Measurements from ENCODE around the gene GDE1. TPM values are rescaled to one million over a fixed set of nuclear protein-coding genes. Genes with fewer than 3 reads are reported as not detected.

The GDE1 gene
- total RNA-seq, 1 experiment from 2014 or later, result 48.6 TPM

- H3K9me3 Mint-ChIP-seq, result no peaks in the 10 kb centered on the region; a peak in 1 of 5 replicates
Observed at GRCh38 chr16:19458722-19459379, 63.0 kb downstream of the GDE1 start.

More at GRCh38 chr16:19458722-19459379, 63.0 kb downstream of the GDE1 start:
- no peaks in the 10 kb centered on the region for H3K9me3 ChIP-seq (ENCODE audit: control insufficient read depth, low read depth, low read length)
- no peak for DNase-seq
- peaks cover 0 to 2% (median 0%) of the 10 kb centered on the region in 3 experiments; a peak in 1 of 7 replicates for H3K36me3 Mint-ChIP-seq (ENCODE audit: insufficient read depth in 1 of 3, low read depth in 3 of 3)
- H3K23ac ChIP-seq (ENCODE audit: insufficient read length, low read depth, low read length), result no peak overlapping the region
- no peak overlapping the region for H2AFZ ChIP-seq (ENCODE audit: low read length)
- no peaks in the 10 kb centered on the region for H3K4me1 Mint-ChIP-seq
- no peak for TF ChIP-seq CTCF (conservative IDR thresholded peaks at IDR 0.05)
- H2BK120ac ChIP-seq (ENCODE audit: low read depth, low read length, poor library complexity, severe bottlenecking), result no peak overlapping the region
- no peak overlapping the region for H2BK15ac ChIP-seq (ENCODE audit: low read depth, low read length)
- no peak overlapping the region; a peak in 1 of 5 replicates for H3K4me3 Mint-ChIP-seq
- H3K27me3 ChIP-seq (ENCODE audit: insufficient read depth, low read length), result no peaks in the 10 kb centered on the region
- no peak overlapping the region for H4K8ac ChIP-seq (replicated peaks; ENCODE audit: insufficient read length, low read depth, low read length)
- no peak overlapping the region for H4K5ac ChIP-seq (ENCODE audit: insufficient read length, low read depth, low read length)
- no peak overlapping the region for H3K18ac ChIP-seq (ENCODE audit: insufficient read length, low read depth, low read length)
- no peaks in the 10 kb centered on the region for H3K27me3 Mint-ChIP-seq (ENCODE audit: low read depth)
- no peak overlapping the region for H3K9ac ChIP-seq (ENCODE audit: extremely low read depth, insufficient read length, low read length)
- H3K4me2 ChIP-seq (ENCODE audit: insufficient read depth, insufficient read length, low read length), result no peak overlapping the region
- H2BK5ac ChIP-seq (ENCODE audit: insufficient read length, low read length), result no peak overlapping the region
- H3K79me2 ChIP-seq (ENCODE audit: insufficient read depth, low read length), result no peaks in the 10 kb centered on the region
- no CpG with 5 or more reads among the region's 9 CpGs for WGBS (ENCODE audit: extremely low coverage, insufficient read length, low lambda C conversion rate)
- H3K14ac ChIP-seq (ENCODE audit: insufficient read depth, low read length), result no peak overlapping the region
- H2BK20ac ChIP-seq (ENCODE audit: low read depth, low read length, poor library complexity, severe bottlenecking), result peak overlapping the region; percentile 6
- H4K20me1 ChIP-seq (ENCODE audit: control insufficient read depth, insufficient read depth, insufficient read length), result no peaks in the 10 kb centered on the region
- H4K91ac ChIP-seq (ENCODE audit: insufficient read length, low read depth, low read length), result no peak overlapping the region
- H3K27ac ChIP-seq (ENCODE audit: insufficient read length, low read depth, low read length), result no peak overlapping the region
- no peaks in the 10 kb centered on the region for H3K23me2 ChIP-seq (ENCODE audit: insufficient read length, low read depth, low read length, poor library complexity, severe bottlenecking)
- H3K56ac ChIP-seq (ENCODE audit: insufficient read length, low read depth, low read length), result no peak overlapping the region
- no peak overlapping the region for H2AK5ac ChIP-seq (ENCODE audit: insufficient read length, low read length)
- no peak overlapping the region for H3T11ph ChIP-seq (ENCODE audit: low read length)
- H3K79me1 ChIP-seq (ENCODE audit: insufficient read depth, low read depth, low read length, poor library complexity, severe bottlenecking), result no peaks in the 10 kb centered on the region
- H3K4ac ChIP-seq (ENCODE audit: low read depth, low read length), result no peak overlapping the region
- no peaks in the 10 kb centered on the region for H3K4me1 ChIP-seq (ENCODE audit: insufficient read depth, low read length)
- H3K27ac Mint-ChIP-seq, result peak overlapping the region in 2 of 3 experiments; percentile 21 to 55; a peak in 2 of 7 replicates
- no peak overlapping the region for H2BK12ac ChIP-seq (ENCODE audit: insufficient read length, low read depth, low read length)

Other genes starting within 250 kb of the GDE1 start
- 0.20 TPM in 1 of 2 replicates, not detected in the other for gene CLEC19A, start 236.4 kb downstream of the GDE1 start, total RNA-seq (2021)
- gene TMC5, start 104.2 kb downstream of the GDE1 start, total RNA-seq (2021), result 1.2 and 2.3 TPM in 2 replicates
- 17.8 and 21.6 TPM in 2 replicates for gene CCP110, start 1.8 kb upstream of the GDE1 start, total RNA-seq (2021)
- gene VPS35L, start 33.6 kb upstream of the GDE1 start, total RNA-seq (2021), result 58.4 and 59.2 TPM in 2 replicates
- 88.4 and 93.9 TPM in 2 replicates for gene KNOP1, start 196.1 kb upstream of the GDE1 start, total RNA-seq (2021)
- 5.8 and 9.0 TPM in 2 replicates for gene IQCK, start 196.2 kb upstream of the GDE1 start, total RNA-seq (2021)